HG03045 (cell line): ENCODE data around the gene TPST2.

Experiments
- ATAC-seq: cut with Tn5 transposase; IDR thresholded peaks from one replicate; pipeline ENCODE4 v1.9.1; 2021; ENCODE audit warnings: mild to moderate bottlenecking, moderate library complexity; ENCODE audit not compliant: unreplicated experiment

TPST2 gene

GRCh38 chr22:26502688-26503561 is 87.0 kb downstream of the TPST2 start:
- ATAC-seq: no peak

- no peak for ATAC-seq
Observed at GRCh38 chr22:26501996-26502395, 87.9 kb downstream of the TPST2 start.

- ATAC-seq: no peak
Observed at GRCh38 chr22:26499188-26499703, 90.7 kb downstream of the TPST2 start.

- no peak for ATAC-seq
Observed at GRCh38 chr22:26496456-26496855, 93.5 kb downstream of the TPST2 start.

- no peak for ATAC-seq
Observed at GRCh38 chr22:26494506-26494905, 95.4 kb downstream of the TPST2 start.

GRCh38 chr22:26492220-26492619 is 97.7 kb downstream of the TPST2 start:
- ATAC-seq: no peak

GRCh38 chr22:26489447-26490036 is 100.4 kb downstream of the TPST2 start:
- no peak for ATAC-seq

- ATAC-seq: no peak
Observed at GRCh38 chr22:26487996-26488395, 101.9 kb downstream of the TPST2 start.

- no peak for ATAC-seq
Observed at GRCh38 chr22:26486394-26486793, 103.5 kb downstream of the TPST2 start.

GRCh38 chr22:26485806-26486390 is 104.0 kb downstream of the TPST2 start:
- no peak for ATAC-seq

- ATAC-seq: no peak
Observed at GRCh38 chr22:26485013-26485412, 104.9 kb downstream of the TPST2 start.

- ATAC-seq: no peak
Observed at GRCh38 chr22:26484360-26484706, 105.6 kb downstream of the TPST2 start.

- peak; percentile 79 for ATAC-seq
Observed at GRCh38 chr22:26483439-26484359, 106.2 kb downstream of the TPST2 start, which contains the start of the genes HPS4 and SRRD. HPS4 (minus strand) TSS chr22:26483783; CDS start chr22:26481762, 2,021 bp downstream. SRRD (plus strand) TSS chr22:26483877; CDS start chr22:26483891, 14 bp downstream.

GRCh38 chr22:26483043-26483438 is 106.9 kb downstream of the TPST2 start:
- ATAC-seq: no peak

GRCh38 chr22:26482161-26482560 is 107.8 kb downstream of the TPST2 start:
- ATAC-seq: no peak

GRCh38 chr22:26481694-26482093 is 108.2 kb downstream of the TPST2 start:
- no peak for ATAC-seq

GRCh38 chr22:26481112-26481693 is 108.7 kb downstream of the TPST2 start:
- no peak for ATAC-seq

- ATAC-seq: no peak
Observed at GRCh38 chr22:26480611-26480932, 109.4 kb downstream of the TPST2 start.

- no peak for ATAC-seq
Observed at GRCh38 chr22:26479792-26480610, 109.9 kb downstream of the TPST2 start.
